ENCODE results near the gene AKT1.
"Not testable (repeated sequence)": the region's sequence is repeated elsewhere in the genome, so short reads cannot be mapped to it uniquely, and the experiment has no call there.

The AKT1 gene

DNA sequence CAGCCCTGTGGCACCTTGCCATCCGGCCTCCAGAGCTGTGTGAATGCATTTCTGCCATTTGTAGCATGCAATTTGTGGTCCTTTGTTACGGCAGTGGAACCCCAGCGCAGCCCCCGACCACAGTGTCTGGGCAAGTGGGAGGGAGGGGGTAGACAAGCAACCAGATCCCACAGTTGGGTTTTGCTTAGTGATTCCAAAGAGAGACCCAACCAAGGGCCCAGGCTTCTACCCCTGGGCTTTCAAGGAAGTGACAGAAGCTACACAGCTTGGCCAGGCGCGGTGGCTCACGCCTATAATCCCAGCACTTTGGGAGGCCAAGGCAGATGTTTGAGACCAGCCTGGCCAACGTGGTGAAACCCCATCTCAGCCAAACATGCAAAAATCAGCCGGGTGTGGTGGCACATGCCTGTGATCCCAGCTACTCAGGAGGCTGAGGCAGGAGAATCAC lies 23.2 kb upstream of the AKT1 start:
- no peak for DNase-seq (ENCODE audit: low spot score)

DNA sequence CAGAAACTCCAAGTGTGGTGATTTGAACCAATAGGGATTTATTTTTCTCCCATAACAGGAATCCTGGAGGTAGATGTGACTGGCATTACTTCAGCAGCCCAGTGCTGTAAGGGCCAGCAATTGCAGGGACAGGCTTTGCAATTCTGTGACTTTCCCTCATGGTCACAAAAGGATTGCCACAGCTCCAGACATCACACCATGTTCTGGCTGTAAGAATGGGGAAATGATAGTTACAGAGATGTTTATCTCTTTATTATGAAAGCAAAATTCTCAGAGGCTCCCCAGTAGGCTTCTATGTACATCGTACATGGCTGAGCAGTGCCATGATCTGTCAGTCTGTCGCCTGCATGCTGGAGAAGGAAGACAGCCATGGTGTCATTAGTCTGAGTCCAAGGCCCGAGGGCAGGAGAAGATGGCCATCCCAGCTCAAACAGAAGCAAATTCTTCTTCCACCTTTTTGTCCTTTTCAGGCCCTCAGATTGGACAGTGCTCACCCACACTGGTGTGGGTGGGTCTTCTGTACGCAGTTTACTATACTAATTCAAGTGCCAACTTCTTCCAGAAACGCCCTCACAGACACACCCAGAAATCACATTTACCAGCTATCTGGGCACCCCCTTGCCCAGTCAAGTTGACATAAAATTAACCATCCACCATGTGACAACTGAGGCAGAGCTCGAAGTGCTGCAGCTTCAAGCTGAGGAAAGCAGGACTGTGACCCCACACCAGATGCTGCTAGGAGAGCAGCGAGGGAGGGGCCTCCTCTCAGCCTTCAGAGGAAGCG lies 22.6 kb upstream of the AKT1 start:
- DNase-seq (ENCODE audit: low spot score): no peak

- DNase-seq (ENCODE audit: low spot score): no peak
These were observed 21.0 kb upstream of the AKT1 start for GRCh38 chr14:104816616-104816884.

DNA sequence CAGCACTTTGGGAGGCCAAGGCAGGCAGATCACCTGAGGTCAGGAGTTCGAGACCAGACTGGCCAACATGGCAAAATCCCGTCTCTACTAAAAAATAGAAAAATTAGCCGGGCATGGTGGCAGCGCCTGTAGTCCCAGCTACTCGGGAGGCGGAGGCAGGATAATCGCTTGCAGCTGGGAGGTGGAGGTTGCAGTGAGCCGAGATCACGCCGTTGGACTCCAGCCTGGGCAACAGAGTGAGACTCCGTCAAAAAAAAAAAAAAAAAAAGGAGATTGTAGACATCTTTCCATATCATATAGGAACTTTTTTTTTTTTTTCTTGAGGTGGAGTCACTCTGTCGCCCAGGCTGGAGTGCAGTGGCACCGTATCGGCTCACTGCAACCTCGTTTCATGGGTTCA lies 19.2 kb upstream of the AKT1 start:
- DNase-seq (ENCODE audit: low spot score): not testable (repeated sequence)

DNA sequence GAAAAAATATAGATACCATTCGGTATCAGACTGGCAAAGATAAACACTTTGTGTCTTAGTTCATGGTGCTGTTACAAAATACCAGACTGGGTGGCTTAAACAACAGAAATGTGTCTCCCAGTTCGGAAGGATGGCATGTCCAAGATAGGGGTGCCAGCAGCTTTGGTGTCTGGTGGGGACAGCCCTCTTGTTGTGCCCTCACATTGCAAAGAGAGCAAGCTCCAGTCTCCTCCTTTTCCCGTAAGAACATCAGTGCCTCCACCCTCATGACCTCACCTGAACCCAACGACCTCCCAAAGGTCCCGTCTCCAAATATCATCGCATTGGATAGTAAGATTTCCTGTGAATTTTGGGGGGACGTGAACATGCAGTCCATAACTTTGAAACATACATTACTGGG lies 17.7 kb upstream of the AKT1 start:
- no peak for DNase-seq (ENCODE audit: low spot score)

- DNase-seq (ENCODE audit: low spot score): no peak
These were observed 14.8 kb upstream of the AKT1 start for GRCh38 chr14:104810316-104810715.

- no peak for DNase-seq (ENCODE audit: low spot score)
These were observed 12.9 kb upstream of the AKT1 start for GRCh38 chr14:104808456-104808855.

DNA sequence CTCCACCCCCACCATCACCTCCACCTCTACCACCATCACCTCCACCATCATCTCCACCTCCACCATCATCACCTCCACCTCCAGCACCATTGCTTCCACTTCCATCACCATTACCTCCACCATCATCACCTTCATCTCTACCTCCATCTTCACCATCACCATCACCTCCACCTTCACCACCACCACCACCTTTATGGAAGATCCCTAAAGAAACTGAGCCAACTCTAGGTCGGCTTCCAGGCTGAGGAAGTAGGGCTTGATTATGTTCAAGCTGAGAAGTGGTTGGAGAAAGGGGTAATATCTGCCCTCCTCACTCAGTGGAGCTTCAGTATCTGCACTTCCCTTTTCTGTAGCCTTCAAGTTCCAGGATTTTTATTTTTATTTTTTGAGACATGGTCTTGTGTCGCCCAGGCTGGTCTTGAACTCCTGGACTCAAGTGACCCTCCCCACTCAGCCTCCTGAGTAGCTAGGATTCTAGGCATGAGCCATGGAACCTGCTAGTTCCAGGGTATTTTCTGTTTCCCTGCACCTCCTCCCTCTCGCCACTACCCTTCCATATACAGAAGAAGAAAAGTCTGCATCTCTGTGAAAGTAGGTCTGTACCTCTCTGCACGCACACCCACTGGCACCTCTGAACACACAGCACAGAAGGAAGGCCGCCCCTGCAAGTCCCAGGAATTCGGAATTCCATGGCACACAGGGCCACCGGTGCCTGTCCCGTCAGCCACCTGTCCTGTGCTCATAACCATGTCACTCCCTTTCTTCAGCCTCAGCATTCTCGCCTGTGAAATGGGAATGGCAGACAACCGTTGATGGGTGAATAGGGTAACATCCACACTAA lies 11.3 kb upstream of the AKT1 start:
- peak; percentile 45 for DNase-seq (ENCODE audit: low spot score)

GRCh38 chr14:104805941-104806624 lies 10.5 kb upstream of the AKT1 start:
- DNase-seq (ENCODE audit: low spot score): no peak

DNA sequence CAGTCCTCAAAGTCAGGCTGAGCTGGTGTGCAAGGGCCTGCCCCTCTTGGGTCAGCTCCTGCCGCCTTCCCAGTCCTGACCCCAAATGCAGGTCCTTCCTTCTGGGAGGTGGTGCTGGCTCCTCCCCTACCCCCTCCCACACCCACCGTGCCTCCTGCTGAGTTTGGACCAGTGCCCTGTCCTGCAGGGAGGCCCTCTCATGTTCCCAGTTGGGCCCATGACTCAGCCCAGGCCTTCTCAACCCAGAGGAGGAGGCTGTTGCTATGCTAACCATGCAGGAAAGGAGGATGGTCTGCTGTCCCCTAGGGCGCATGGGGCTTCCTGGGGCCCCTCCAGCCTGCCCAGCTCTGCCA lies 9.8 kb upstream of the AKT1 start:
- no peak for DNase-seq (ENCODE audit: low spot score)

DNA sequence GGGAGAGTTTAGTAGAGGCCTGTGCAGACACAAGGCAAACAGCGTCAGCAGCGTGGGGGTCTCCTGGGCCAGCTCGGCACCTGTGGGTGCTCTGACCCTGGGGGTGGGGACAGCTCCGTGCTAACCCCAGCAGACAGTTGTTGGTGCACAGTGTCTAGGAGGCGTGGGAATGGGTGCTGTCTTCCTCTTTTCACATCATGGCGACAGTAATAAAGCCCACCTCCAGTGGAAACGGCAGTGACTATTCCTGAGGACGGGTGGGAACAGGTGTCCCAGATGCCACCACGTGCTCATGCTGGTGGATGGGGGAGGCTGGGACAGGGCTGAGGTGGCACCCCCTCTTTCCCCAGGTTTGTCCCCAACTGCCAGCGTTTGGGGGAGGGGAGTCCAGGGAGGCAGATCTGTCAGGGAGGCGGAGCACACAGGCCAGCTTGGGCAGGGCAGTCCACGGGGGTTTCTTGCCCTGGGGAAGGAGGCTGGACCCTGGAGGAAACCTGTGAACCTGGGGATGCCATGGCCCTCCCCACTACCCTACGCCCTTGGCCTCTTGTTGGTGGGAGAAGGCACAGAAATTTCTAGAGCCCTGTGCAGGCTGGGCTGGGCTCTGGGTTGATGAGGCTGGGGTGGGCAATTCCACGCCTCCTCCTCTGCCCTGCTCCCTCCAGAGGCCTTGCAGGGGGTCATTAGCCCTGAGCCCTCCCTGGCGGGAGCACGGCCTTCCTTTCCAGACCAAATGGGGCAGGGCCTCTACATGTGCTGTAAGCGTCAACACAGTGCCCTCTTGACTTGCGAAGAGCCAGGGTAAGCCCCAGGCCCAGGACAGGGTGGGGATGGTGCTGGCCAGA lies 9.2 kb upstream of the AKT1 start:
- no peak for DNase-seq (ENCODE audit: low spot score)

GRCh38 chr14:104803912-104804410 lies 8.4 kb upstream of the AKT1 start:
- no peak for DNase-seq (ENCODE audit: low spot score)

DNA sequence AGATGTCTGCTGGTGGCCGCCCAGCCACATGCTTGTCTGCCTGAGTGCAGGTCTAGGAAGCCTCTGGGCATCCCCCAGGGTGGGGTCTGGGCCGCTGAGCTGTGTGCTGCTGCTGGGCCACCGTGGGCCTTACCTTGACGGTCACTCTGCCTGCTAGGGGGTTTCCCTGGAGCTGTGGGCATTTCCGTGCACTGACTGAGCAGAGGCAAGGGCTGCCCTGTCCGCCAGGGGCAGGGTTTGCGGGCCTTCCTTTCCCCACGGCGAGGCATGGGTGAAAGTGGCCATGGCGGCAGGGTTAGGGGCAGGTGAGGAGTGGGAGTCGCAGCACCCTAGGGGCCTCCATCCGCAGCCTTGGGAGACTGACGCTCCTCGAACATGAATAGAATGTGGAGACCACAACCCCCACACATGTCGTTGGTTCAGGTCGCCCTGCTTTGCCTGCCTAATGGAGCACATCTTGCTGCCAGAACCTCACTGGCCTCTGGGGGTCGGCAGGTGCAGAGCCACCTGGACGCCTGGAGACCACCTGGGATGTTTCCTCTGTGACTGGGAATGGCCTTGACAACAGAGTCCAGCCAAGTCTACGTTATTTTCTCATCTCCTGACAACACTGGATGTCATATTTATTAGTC lies 7.8 kb upstream of the AKT1 start:
- DNase-seq (ENCODE audit: low spot score): no peak

DNA sequence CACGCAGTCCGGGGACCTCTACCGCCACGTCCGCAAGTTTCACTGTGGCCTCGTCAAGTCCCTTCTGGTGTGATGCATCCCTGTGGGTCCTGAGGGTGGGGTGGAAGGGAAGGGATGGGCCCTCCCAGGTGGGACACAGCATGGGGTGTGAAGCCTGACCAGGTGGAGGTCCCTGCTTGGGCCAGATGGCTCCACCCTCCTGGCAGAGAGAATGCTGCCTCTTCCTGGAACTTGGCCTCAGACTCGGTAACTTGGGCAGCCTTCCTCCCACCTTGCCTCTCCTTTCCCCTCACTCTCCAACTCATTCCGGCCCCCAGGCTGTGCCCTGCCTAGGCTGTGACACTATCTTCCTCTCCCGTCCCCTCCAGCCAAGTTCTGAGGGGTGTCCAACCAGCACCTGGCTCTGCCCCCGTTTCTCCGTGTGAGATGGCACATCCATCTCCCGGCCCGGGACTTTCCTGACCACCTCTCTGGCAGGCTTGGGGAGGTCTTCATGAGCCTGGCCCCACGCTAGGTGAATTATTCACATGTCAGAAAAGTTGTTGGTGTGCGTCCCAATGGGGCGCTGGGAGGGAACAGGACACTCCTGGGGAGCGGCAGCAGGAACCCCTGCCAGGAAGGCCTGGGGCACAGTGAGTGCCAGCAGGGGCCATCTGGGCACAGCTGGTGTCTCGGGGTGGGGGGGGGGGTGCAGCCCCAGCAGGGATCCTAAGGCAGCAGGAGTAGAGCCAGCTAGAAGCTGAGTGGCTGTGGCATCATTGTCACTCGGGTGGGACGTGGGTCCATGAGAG lies 7.0 kb upstream of the AKT1 start:
- no peak for DNase-seq (ENCODE audit: low spot score)

DNA sequence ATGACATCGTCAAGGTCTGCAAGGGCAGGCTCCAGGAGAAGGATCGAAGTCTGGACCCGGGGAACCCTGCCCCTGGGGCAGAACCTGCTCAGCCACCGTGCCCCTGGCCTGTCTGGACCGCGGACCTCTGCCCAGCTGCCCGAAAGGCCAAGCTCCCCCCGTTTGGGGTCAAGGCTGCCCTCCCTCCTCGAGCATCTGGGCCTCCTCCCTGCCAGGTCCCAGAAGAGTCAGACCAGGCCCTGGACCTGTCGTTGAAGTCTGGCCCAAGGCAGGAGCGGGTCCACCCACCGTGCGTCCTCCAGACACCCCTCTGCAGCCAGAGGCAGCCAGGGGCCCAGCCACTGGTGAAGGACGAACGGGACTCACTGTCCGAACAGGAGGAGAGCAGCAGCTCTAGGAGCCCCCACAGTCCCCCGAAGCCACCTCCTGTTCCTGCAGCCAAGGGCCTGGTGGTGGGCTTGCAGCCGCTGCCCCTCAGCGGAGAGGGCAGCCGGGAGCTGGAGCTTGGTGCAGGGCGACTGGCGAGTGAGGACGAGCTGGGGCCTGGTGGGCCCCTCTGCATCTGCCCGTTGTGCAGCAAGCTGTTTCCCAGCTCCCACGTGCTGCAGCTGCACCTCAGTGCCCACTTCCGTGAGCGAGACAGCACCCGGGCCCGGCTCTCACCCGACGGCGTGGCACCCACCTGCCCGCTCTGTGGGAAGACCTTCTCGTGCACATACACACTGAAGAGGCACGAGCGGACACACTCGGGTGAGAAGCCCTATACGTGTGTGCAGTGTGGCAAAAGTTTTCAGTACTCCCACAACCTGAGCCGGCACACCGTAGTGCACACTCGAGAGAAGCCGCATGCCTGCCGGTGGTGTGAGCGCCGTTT lies 6.2 kb upstream of the AKT1 start:
- DNase-seq (ENCODE audit: low spot score): no peak

DNA sequence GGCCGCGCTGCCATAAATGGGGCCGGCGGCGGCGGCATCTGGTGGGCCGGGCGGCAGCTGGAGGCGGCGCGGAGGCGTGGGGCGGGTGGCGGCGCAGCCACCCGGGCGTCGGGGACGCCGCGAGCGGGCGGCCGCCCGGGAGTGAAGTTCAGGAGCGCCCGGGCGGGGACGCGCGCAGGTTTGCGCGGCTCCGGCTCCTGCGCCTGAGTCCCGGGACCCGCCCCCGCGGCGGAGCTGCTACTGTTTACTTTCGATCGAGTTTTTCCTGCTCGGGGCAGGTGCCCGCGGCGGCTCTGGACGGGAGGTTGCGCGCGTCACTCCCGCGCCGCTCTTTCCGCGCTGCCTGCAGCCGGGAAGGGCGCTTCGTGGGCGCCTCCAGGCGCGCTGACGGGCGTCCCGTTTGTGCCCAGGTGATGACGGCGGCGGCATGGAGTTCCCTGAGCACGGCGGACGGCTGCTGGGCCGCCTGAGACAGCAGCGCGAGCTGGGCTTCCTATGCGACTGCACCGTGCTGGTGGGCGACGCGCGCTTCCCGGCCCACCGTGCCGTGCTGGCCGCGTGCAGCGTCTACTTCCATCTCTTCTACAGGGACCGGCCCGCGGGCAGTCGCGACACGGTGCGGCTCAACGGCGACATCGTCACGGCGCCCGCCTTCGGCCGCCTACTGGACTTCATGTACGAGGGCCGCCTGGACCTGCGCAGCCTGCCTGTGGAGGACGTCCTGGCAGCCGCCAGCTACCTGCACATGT lies 5.4 kb upstream of the AKT1 start, which contains the start of gene ZBTB42:
Gene ZBTB42 (plus strand): TSS at position 331 of the 749 bp plus-strand sequence. CDS start 97 bp downstream, at position 428.
- DNase-seq (ENCODE audit: low spot score): no peak

- DNase-seq (ENCODE audit: low spot score): peak; percentile 61
These were observed 4.6 kb upstream of the AKT1 start for GRCh38 chr14:104800015-104800770.

Measured in putamen (tissue), 1 donor.